Breast epithelium (tissue), 3 donors: ENCODE measurements around the gene TOR4A.

Source experiments
- CTCF ChIP-seq, 3 donors: fragments of 450-650 bp; IDR thresholded peaks; one replicate each; pipeline ENCODE4 v1.5.1; 2016 to 2017; ENCODE audit warnings: antibody characterized with exemption in 3 of 3, mild to moderate bottlenecking in 3 of 3, moderate library complexity in 3 of 3
- POLR2AphosphoS5 ChIP-seq, 3 donors: sonication (generic); formaldehyde crosslinking; IDR thresholded peaks; one replicate each; pipeline ENCODE4 v1.6.1; 2017; ENCODE audit warnings: antibody characterized with exemption in 3 of 3

GRCh38 chr9:137262909-137263285, 14.6 kb upstream of the TOR4A start:
- TF ChIP-seq CTCF (IDR thresholded peaks at IDR 0.05): no peak
- no peak for TF ChIP-seq POLR2AphosphoS5 (IDR thresholded peaks at IDR 0.05)
